ENCODE data around the gene LAPTM5. TPM values are rescaled to one million over a fixed set of nuclear protein-coding genes. Genes with fewer than 3 reads are reported as not detected.

The LAPTM5 gene
- total and polyA plus RNA-seq, 2 donors (not counting 3 experiments of a cell fraction or from before 2014, with no cell fraction given) = 83.4 to 95.2 TPM

- H3K4me3 ChIP-seq (replicated peaks in 1 of 3; ENCODE audit: insufficient read depth in 1 of 3, low read depth in 1 of 3, low read length in 3 of 3) = no peak overlapping the region
- no peaks in the 10 kb centered on the region for H4K20me1 ChIP-seq (replicated peaks; ENCODE audit: control insufficient read depth, extremely low read depth, insufficient read depth, low read length)
- H3K9me3 ChIP-seq (replicated peaks; ENCODE audit: control insufficient read depth, insufficient read depth, low read length) = no peaks in the 10 kb centered on the region
- TF ChIP-seq JUN (IDR thresholded peaks at IDR 0.05; ENCODE audit: borderline replicate concordance, insufficient read depth, insufficient read length, low read depth) (no peak), POLR2A (IDR thresholded peaks at IDR 0.05; ENCODE audit: low read depth, low read length) (no peak), FOS (IDR thresholded peaks at IDR 0.05; ENCODE audit: borderline replicate concordance, insufficient read depth, low read length) (no peak), MYC (IDR thresholded peaks at IDR 0.05; ENCODE audit: low read depth, low read length) (no peak), MAX (IDR thresholded peaks at IDR 0.05; ENCODE audit: insufficient read depth, insufficient read length) (no peak), EZH2 (IDR thresholded peaks at IDR 0.05; ENCODE audit: borderline replicate concordance, low read depth, low read length, severe bottlenecking) (no peak)
- H3K4me2 ChIP-seq (ENCODE audit: insufficient read depth, low read length) = no peak overlapping the region
- dilution Hi-C loops (cut with MboI; ENCODE audit: extremely low pct_ligation_motif_present, low sequenced_read_pairs) (no loop called here), intact Hi-C loops (cut with micrococcal nuclease) (no loop called here)
- H3K27me3 ChIP-seq (ENCODE audit: control insufficient read depth in 2 of 2, insufficient read depth in 2 of 2, low read length in 2 of 2) = no peaks in the 10 kb centered on the region
- peaks cover 2% of the 10 kb centered on the region for H3K4me1 ChIP-seq (ENCODE audit: control insufficient read depth, extremely low read depth, insufficient read depth, low read length)
- no TSS peak for BruUV-seq (replicated peaks)
- H3K36me3 ChIP-seq (ENCODE audit: control insufficient read depth in 2 of 2, extremely low read depth in 1 of 2, insufficient read depth in 2 of 2, low read length in 2 of 2) = no peaks in the 10 kb centered on the region
- POLR2A ChIA-PET = no interaction called here
- no peak for DNase-seq (ENCODE audit: low read depth, low spot score)
- H3K9me1 ChIP-seq (replicated peaks; ENCODE audit: control insufficient read depth, extremely low read depth, insufficient read depth, low read length) = no peaks in the 10 kb centered on the region
- no peak overlapping the region for H3K9ac ChIP-seq (replicated peaks; ENCODE audit: extremely low read depth, insufficient read depth, low read length)
- H3K27ac ChIP-seq (ENCODE audit: insufficient read depth, low read depth, low read length) = no peak overlapping the region
- no peaks in the 10 kb centered on the region for H3K79me2 ChIP-seq (ENCODE audit: control insufficient read depth, insufficient read depth, low read length)
- H2AFZ ChIP-seq (ENCODE audit: low read depth, low read length) = no peak overlapping the region
- FAIRE-seq = no peak
- CTCF ChIA-PET = interaction anchor here (1.8 to 5.5 kb wide), 2 partner anchors 20 to 122 kb away, joined by 9 to 49 read pairs; no protein-coding TSS in a partner anchor
These were observed 41.6 kb upstream of the LAPTM5 start for GRCh38 chr1:30799233-30799511.

GRCh38 chr1:30798389-30799232, 41.0 kb upstream of the LAPTM5 start:
- no peak overlapping the region for H3K27ac ChIP-seq (ENCODE audit: insufficient read depth, low read depth, low read length)
- ChIA-PET CTCF (interaction anchor here (0.5 to 1.8 kb wide), 8 partner anchors 15 to 306 kb away, joined by 3 to 12 read pairs (median 4); no protein-coding TSS in a partner anchor), POLR2A (no interaction called here)
- TF ChIP-seq EZH2 (IDR thresholded peaks at IDR 0.05; ENCODE audit: borderline replicate concordance, low read depth, low read length, severe bottlenecking) (no peak), POLR2AphosphoS5 (IDR thresholded peaks at IDR 0.05; ENCODE audit: insufficient read depth, low read depth, low read length) (no peak), POLR2A (IDR thresholded peaks at IDR 0.05; ENCODE audit: low read depth, low read length) (no peak), CTCF (IDR thresholded peaks at IDR 0.05; ENCODE audit: extremely low read depth in 1 of 2, insufficient read depth in 1 of 2, low read depth in 1 of 2, low read length in 2 of 2) (no peak), MAX (IDR thresholded peaks at IDR 0.05; ENCODE audit: insufficient read depth, insufficient read length) (no peak), GATA2 (IDR thresholded peaks at IDR 0.05; ENCODE audit: insufficient read depth, insufficient read length, low read depth, low read length) (no peak), JUN (IDR thresholded peaks at IDR 0.05; ENCODE audit: borderline replicate concordance, insufficient read depth, insufficient read length, low read depth) (no peak), FOS (IDR thresholded peaks at IDR 0.05; ENCODE audit: borderline replicate concordance, insufficient read depth, low read length) (no peak), MYC (IDR thresholded peaks at IDR 0.05; ENCODE audit: low read depth, low read length) (no peak)
- H3K9ac ChIP-seq (replicated peaks; ENCODE audit: extremely low read depth, insufficient read depth, low read length) = no peak overlapping the region
- H3K4me2 ChIP-seq (ENCODE audit: insufficient read depth, low read length) = no peak overlapping the region
- H3K27me3 ChIP-seq (ENCODE audit: control insufficient read depth in 2 of 2, insufficient read depth in 2 of 2, low read length in 2 of 2) = no peaks in the 10 kb centered on the region
- DNase-seq (ENCODE audit: low read depth, low spot score) (no peak), FAIRE-seq (no peak)
- BruUV-seq (replicated peaks) = no TSS peak
- intact Hi-C loops (cut with micrococcal nuclease) = no loop called here
- H3K4me1 ChIP-seq (ENCODE audit: control insufficient read depth, extremely low read depth, insufficient read depth, low read length) = peaks cover 2% of the 10 kb centered on the region
- no peaks in the 10 kb centered on the region for H3K79me2 ChIP-seq (ENCODE audit: control insufficient read depth, insufficient read depth, low read length)
- no peaks in the 10 kb centered on the region for H3K36me3 ChIP-seq (ENCODE audit: control insufficient read depth in 2 of 2, extremely low read depth in 1 of 2, insufficient read depth in 2 of 2, low read length in 2 of 2)
- H3K9me1 ChIP-seq (replicated peaks; ENCODE audit: control insufficient read depth, extremely low read depth, insufficient read depth, low read length) = no peaks in the 10 kb centered on the region
- H4K20me1 ChIP-seq (replicated peaks; ENCODE audit: control insufficient read depth, extremely low read depth, insufficient read depth, low read length) = no peaks in the 10 kb centered on the region
- dilution Hi-C loops (cut with MboI; ENCODE audit: extremely low pct_ligation_motif_present, low sequenced_read_pairs) = no loop called here
- no peak overlapping the region for H3K4me3 ChIP-seq (replicated peaks in 1 of 3; ENCODE audit: insufficient read depth in 1 of 3, low read depth in 1 of 3, low read length in 3 of 3)
- no peak overlapping the region for H2AFZ ChIP-seq (ENCODE audit: low read depth, low read length)
- H3K9me3 ChIP-seq (replicated peaks; ENCODE audit: control insufficient read depth, insufficient read depth, low read length) = no peaks in the 10 kb centered on the region
